ENCODE measurements around the gene CMTR1. TPM values are rescaled to one million over a fixed set of nuclear protein-coding genes. Genes with fewer than 3 reads are reported as not detected.

The CMTR1 gene
- total and polyA plus RNA-seq, 10 of the 15 experiments (the other 5 are each of a cell fraction or from before 2014, with no cell fraction given) = 2.7 to 67.0 (median 46.2) TPM

GRCh38 chr6:37484786-37485170 is 51.8 kb downstream of the CMTR1 start:
- Histone ChIP-seq H4K20me1 (ENCODE audit: control insufficient read depth, insufficient read depth) (no peaks in the 10 kb centered on the region), H3K36me3 (ENCODE audit: control insufficient read depth in 2 of 2, insufficient read depth in 2 of 2, low read length in 1 of 2) (peaks cover 22 to 38% of the 10 kb centered on the region in 2 experiments), H3K4me2 (ENCODE audit: control insufficient read depth, insufficient read depth) (no peak overlapping the region), H3K9me3 (replicated peaks; ENCODE audit: control insufficient read depth, insufficient read depth, low read length) (no peaks in the 10 kb centered on the region), H3K27me3 (replicated peaks in 1 of 2; ENCODE audit: control insufficient read depth in 2 of 2, insufficient read depth in 2 of 2, low read length in 1 of 2) (no peaks in the 10 kb centered on the region), H3K27ac (ENCODE audit: control insufficient read depth, insufficient read depth) (no peak overlapping the region), H3K9ac (ENCODE audit: control insufficient read depth, insufficient read depth, low read length) (no peak overlapping the region), H3K4me3 (no peak overlapping the region), H3K79me2 (ENCODE audit: control insufficient read depth, insufficient read depth, low read length) (no peaks in the 10 kb centered on the region; the same call in none of the 2 replicates), H3K4me1 (ENCODE audit: control insufficient read depth, insufficient read depth, low read length) (peaks cover 14% of the 10 kb centered on the region), H2AFZ (ENCODE audit: control insufficient read depth, low read depth, low read length) (no peak overlapping the region)
- intact Hi-C loops (cut with micrococcal nuclease; ENCODE audit: unreplicated experiment) (loop anchor here (1.0 to 5.0 kb wide), 4 partner anchors 53 to 208 kb away; no protein-coding TSS in a partner anchor), in situ Hi-C loops (cut with MboI) (loop anchor here (5.0 kb wide), 1 partner anchor 208 kb away; no protein-coding TSS in a partner anchor)
- RAD21 ChIA-PET (ENCODE audit: unreplicated experiment) = interaction anchor here (0.7 to 2.1 kb wide), 5 partner anchors 54 to 82 kb away, joined by 3 to 20 read pairs (median 4); no protein-coding TSS in a partner anchor
- no peak for ATAC-seq
- TF ChIP-seq ASH2L (IDR thresholded peaks at IDR 0.05; ENCODE audit: borderline replicate concordance, low read depth) (no peak), LARP7 (IDR thresholded peaks at IDR 0.05) (no peak), BCL11A (IDR thresholded peaks at IDR 0.05; ENCODE audit: low read depth, low read length) (no peak), FOXK2 (IDR thresholded peaks at IDR 0.05) (no peak), BCLAF1 (IDR thresholded peaks at IDR 0.05) (no peak), E2F4 (IDR thresholded peaks at IDR 0.05; ENCODE audit: low read depth, low read length) (no peak)
- 82% methylated on average over 7 of the region's 7 CpGs for WGBS (ENCODE audit: insufficient coverage, insufficient replicate concordance, low lambda C conversion rate, missing lambda C conversion rate)
- no peak for DNase-seq (ENCODE audit: low read depth, low spot score)
- no TSS peak for BruUV-seq (replicated peaks)
- SMC1A ChIA-PET (ENCODE audit: uncharacterized antibody, unreplicated experiment) = interaction anchor here (0.7 to 1.7 kb wide), 6 partner anchors 32 to 208 kb away, joined by 3 to 15 read pairs (median 6); no protein-coding TSS in a partner anchor
- CTCF ChIA-PET = interaction anchor here (0.6 to 2.6 kb wide), 16 partner anchors 10 to 207 kb away, joined by 3 to 33 read pairs (median 4); no protein-coding TSS in a partner anchor
- no peak for FAIRE-seq
- POLR2A ChIA-PET = interaction anchor here (0.7 to 1.3 kb wide), 3 partner anchors 10 to 78 kb away, joined by 3 read pairs; no protein-coding TSS in a partner anchor

Measured in GM12878 (cell line).